Right lobe of liver (tissue), 4 donors: Measurements from ENCODE around the gene HRAS.

Experiments used
- POLR2A ChIP-seq: fragments of 450-650 bp; IDR thresholded peaks from one replicate; pipeline ENCODE4 v1.6.1; 2017; ENCODE audit warnings: antibody characterized with exemption, mild to moderate bottlenecking
- TF ChIP-seq, protein P1 (sequence below), 4 donors: fragments of 200-600 bp in 3 of 4; fragments of 450-650 bp in 1 of 4; IDR thresholded peaks; one replicate each; pipeline versions ENCODE4 v1.5.1 to v1.8.0; 2016 to 2022; ENCODE audit warnings: antibody characterized with exemption in 4 of 4, mild to moderate bottlenecking in 2 of 4
- donor health status: DM: no; HTN: no; CAD: no.
- donor health status: DM: no; HTN: no; CAD: no.
- donor health status: DM: no; HTN: yes; CAD: no.

DNA sequence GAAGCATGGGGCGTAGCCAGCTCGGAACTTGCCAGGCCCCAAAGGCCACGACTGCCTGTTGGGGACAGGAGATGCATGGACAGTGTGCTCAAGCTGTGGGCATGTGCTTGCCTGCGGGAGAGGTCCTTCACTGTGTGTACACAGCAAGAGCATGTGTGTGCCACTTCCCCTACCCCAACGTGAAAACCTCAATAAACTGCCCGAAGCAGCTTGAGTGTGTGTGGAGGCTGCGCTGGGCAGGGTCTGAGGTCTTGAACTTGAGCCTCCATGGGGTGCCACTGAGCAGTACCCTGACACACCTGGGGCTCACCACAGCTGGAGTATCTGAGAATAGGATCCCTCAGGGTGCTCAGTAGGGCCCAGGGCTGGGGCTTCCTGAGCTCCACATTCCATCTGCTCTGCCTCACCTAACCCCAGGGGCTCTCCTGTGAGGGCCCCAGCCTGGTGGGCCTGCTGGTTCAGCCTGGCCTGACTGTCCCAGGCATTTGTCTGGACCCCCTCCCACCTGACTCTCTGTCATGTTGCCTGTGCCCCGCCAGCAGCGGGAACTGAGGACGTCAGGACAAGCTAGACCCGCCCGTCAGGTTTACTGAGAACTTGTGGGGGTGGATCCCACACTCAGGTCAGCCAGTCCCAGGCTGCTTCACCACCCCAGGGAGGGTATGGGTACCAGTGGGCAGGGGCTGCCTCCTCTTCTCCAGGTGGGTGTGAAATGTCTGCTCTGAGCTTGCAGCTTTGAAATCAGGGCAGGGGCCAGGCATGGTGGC, 28.6 kb upstream of the HRAS start:
- TF ChIP-seq, protein P1, sequence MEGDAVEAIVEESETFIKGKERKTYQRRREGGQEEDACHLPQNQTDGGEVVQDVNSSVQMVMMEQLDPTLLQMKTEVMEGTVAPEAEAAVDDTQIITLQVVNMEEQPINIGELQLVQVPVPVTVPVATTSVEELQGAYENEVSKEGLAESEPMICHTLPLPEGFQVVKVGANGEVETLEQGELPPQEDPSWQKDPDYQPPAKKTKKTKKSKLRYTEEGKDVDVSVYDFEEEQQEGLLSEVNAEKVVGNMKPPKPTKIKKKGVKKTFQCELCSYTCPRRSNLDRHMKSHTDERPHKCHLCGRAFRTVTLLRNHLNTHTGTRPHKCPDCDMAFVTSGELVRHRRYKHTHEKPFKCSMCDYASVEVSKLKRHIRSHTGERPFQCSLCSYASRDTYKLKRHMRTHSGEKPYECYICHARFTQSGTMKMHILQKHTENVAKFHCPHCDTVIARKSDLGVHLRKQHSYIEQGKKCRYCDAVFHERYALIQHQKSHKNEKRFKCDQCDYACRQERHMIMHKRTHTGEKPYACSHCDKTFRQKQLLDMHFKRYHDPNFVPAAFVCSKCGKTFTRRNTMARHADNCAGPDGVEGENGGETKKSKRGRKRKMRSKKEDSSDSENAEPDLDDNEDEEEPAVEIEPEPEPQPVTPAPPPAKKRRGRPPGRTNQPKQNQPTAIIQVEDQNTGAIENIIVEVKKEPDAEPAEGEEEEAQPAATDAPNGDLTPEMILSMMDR (IDR thresholded peaks at IDR 0.05) = no peak
- TF ChIP-seq POLR2A = no peak
